Endothelial cell of umbilical vein (primary cell): Measurements from ENCODE around the gene ATG7. TPM values are rescaled to one million over a fixed set of nuclear protein-coding genes. Genes with fewer than 3 reads are reported as not detected.

Source experiments
- BruUV-seq: library from RNA; stranded (reverse); fragments of 400-500 nt; replicated peaks from 2 replicates; lab custom pipeline; 2021; lab: Mats Ljungman, UMichigan
- CTCF ChIA-PET: fragments of 300-600, 350-600 bp; sonication (Branson Sonifier 250); formaldehyde crosslinking; loops from one replicate; lab custom pipeline; 2021; ENCODE audit warnings: antibody characterized with exemption, inconsistent platforms; lab: Charles Lee
- POLR2A ChIA-PET: fragments of 300-600, 350-600 bp; sonication (Branson Sonifier 250); formaldehyde crosslinking; loops from one replicate; lab custom pipeline; 2021; ENCODE audit warnings: antibody characterized with exemption, inconsistent platforms; lab: Charles Lee
- DNase-seq: peaks from one replicate; pipeline ENCODE4 v3.0.0-alpha.2; 2011; ENCODE audit warnings: low read depth, low spot score
- FAIRE-seq: peaks from 2 replicates; lab custom pipeline; 2011; peaks lifted over from hg19 to GRCh38; lab: Jason Lieb, UNC
- H2AFZ ChIP-seq: 2 replicates; pipeline ENCODE4 v1.6.0; 2012; ENCODE audit warnings: low read depth, low read length, control low read depth, inconsistent platforms
- H3K27ac ChIP-seq: 2 replicates; pipeline ENCODE4 v1.5.1; 2011; ENCODE audit warnings: low read depth, mild to moderate bottlenecking, control low read depth, low read length, moderate library complexity; ENCODE audit not compliant: insufficient read depth
- H3K27me3 ChIP-seq, 2 experiments: 2 replicates each; pipeline versions ENCODE4 v1.6.0 to v1.6.1; 2011; ENCODE audit warnings: low read length in 2 of 2, mixed read lengths in 1 of 2; ENCODE audit not compliant: control insufficient read depth in 2 of 2, insufficient read depth in 2 of 2
- H3K36me3 ChIP-seq, 2 experiments: 2 replicates in 1 of 2; 3 replicates in 1 of 2; pipeline ENCODE4 v1.5.1; 2011; ENCODE audit warnings: low read length in 2 of 2, mild to moderate bottlenecking in 1 of 2, moderate library complexity in 1 of 2; ENCODE audit not compliant: control insufficient read depth in 2 of 2, insufficient read depth in 2 of 2; ENCODE audit errors: extremely low read depth in 1 of 2
- H3K4me1 ChIP-seq: 3 replicates; pipeline ENCODE4 v1.5.1; 2011; ENCODE audit warnings: mild to moderate bottlenecking, low read length; ENCODE audit not compliant: control insufficient read depth, insufficient read depth; ENCODE audit errors: extremely low read depth
- H3K4me2 ChIP-seq: 2 replicates; pipeline ENCODE4 v1.6.1; 2011; ENCODE audit warnings: low read length, control low read depth, mixed read lengths; ENCODE audit not compliant: insufficient read depth
- H3K4me3 ChIP-seq, 3 experiments: fragments of 200-600 bp in 1 of 3; sonication (generic), shearing (Covaris generic) in 1 of 3; replicated peaks in 1 of 3; 2 replicates each; pipeline ENCODE4 v1.5.1; 2011 to 2016; ENCODE audit warnings: control low read depth in 3 of 3, low read length in 3 of 3, mild to moderate bottlenecking in 2 of 3, inconsistent platforms in 1 of 3, low read depth in 1 of 3, moderate library complexity in 1 of 3; ENCODE audit not compliant: insufficient read depth in 1 of 3
- H3K79me2 ChIP-seq: 2 replicates; pipeline ENCODE4 v1.6.0; 2012; ENCODE audit warnings: low read length, inconsistent platforms; ENCODE audit not compliant: control insufficient read depth, insufficient read depth
- H3K9ac ChIP-seq: replicated peaks from 2 replicates; pipeline ENCODE3; 2011; ENCODE audit warnings: low read length, control low read depth; ENCODE audit not compliant: insufficient read depth; ENCODE audit errors: extremely low read depth
- H3K9me1 ChIP-seq: replicated peaks from 3 replicates; pipeline ENCODE4 v1.6.0; 2011; ENCODE audit warnings: mild to moderate bottlenecking, low read length; ENCODE audit not compliant: control insufficient read depth, insufficient read depth; ENCODE audit errors: extremely low read depth
- H3K9me3 ChIP-seq: replicated peaks from 2 replicates; pipeline ENCODE4 v1.5.1; 2012; ENCODE audit warnings: low read length, inconsistent platforms; ENCODE audit not compliant: control insufficient read depth, insufficient read depth
- H4K20me1 ChIP-seq: replicated peaks from 2 replicates; pipeline ENCODE3; 2011; ENCODE audit warnings: mild to moderate bottlenecking, low read length; ENCODE audit not compliant: control insufficient read depth, insufficient read depth; ENCODE audit errors: extremely low read depth
- EZH2 ChIP-seq: IDR thresholded peaks from 2 replicates; pipeline ENCODE4 v1.6.1; 2012; ENCODE audit warnings: borderline replicate concordance, low read depth, mild to moderate bottlenecking, moderate library complexity, low read length, inconsistent platforms; ENCODE audit not compliant: severe bottlenecking
- FOS ChIP-seq: IDR thresholded peaks from 2 replicates; pipeline ENCODE4 v1.6.1; 2011; ENCODE audit warnings: mild to moderate bottlenecking, low read length, moderate library complexity, borderline replicate concordance; ENCODE audit not compliant: insufficient read depth
- GATA2 ChIP-seq: IDR thresholded peaks from 2 replicates; pipeline ENCODE4 v1.7.0; 2011; ENCODE audit warnings: low read depth, mild to moderate bottlenecking, moderate library complexity, mixed read lengths, low read length; ENCODE audit not compliant: insufficient read length, insufficient read depth
- JUN ChIP-seq: IDR thresholded peaks from 2 replicates; pipeline ENCODE4 v1.6.1; 2011; ENCODE audit warnings: borderline replicate concordance, low read depth; ENCODE audit not compliant: insufficient read length, insufficient read depth
- MYC ChIP-seq: IDR thresholded peaks from one replicate; pipeline ENCODE4 v1.6.1; 2011; ENCODE audit warnings: mild to moderate bottlenecking, low read depth, low read length
- POLR2A ChIP-seq: IDR thresholded peaks from 2 replicates; pipeline ENCODE4 v1.6.1; 2012; ENCODE audit warnings: low read depth, mild to moderate bottlenecking, control low read depth, low read length
- POLR2AphosphoS5 ChIP-seq: IDR thresholded peaks from 2 replicates; pipeline ENCODE4 v1.6.1; 2012; ENCODE audit warnings: low read depth, mild to moderate bottlenecking, control low read depth, low read length, moderate library complexity; ENCODE audit not compliant: insufficient read depth
- dilution Hi-C: fragments of 300-500 bp; cut with MboI; formaldehyde crosslinking; loops from one replicate; pipeline ENCODE4 v1.15.0; 2019; ENCODE audit warnings: low sequenced_read_pairs; ENCODE audit not compliant: extremely low pct_ligation_motif_present
- intact Hi-C: fragments of 100-400 bp; cut with micrococcal nuclease; formaldehyde crosslinking; loops from one replicate; pipeline ENCODE4 v1.10.0; 2022
- polyA plus RNA-seq, 4 experiments: library from polyadenylated mRNA; depleted of rRNA in 3 of 4; stranded (reverse) in 3 of 4; unstranded in 1 of 4; fragments of >200 nt; gene quantifications; 2 replicates each; pipeline versions ENCODE4 v1.2.1 to v1.2.3, GENCODE V29; 2011 to 2012; ENCODE audit warnings: missing spikeins in 1 of 4
- total RNA-seq: library from RNA; stranded (reverse); gene quantifications from 2 replicates; pipeline ENCODE4 v1.2.3, GENCODE V29; 2021
- TF ChIP-seq, protein P1 (sequence below): IDR thresholded peaks from 2 replicates; pipeline ENCODE4 v1.6.1; 2011; ENCODE audit not compliant: insufficient read depth, insufficient read length
- TF ChIP-seq, protein P2 (sequence below), 2 donors: IDR thresholded peaks; 1 replicate in 1 of 2; 2 replicates in 1 of 2; pipeline ENCODE4 v1.5.1; 2011; ENCODE audit warnings: low read length in 2 of 2, mild to moderate bottlenecking in 2 of 2, moderate library complexity in 2 of 2, control low read depth in 1 of 2, inconsistent platforms in 1 of 2, low read depth in 1 of 2; ENCODE audit not compliant: insufficient read depth in 1 of 2; ENCODE audit errors: extremely low read depth in 1 of 2

Gene ATG7
- total and polyA plus RNA-seq, 2 donors (not counting 3 experiments of a cell fraction or from before 2014, with no cell fraction given), result 30.8 to 48.3 TPM

DNA sequence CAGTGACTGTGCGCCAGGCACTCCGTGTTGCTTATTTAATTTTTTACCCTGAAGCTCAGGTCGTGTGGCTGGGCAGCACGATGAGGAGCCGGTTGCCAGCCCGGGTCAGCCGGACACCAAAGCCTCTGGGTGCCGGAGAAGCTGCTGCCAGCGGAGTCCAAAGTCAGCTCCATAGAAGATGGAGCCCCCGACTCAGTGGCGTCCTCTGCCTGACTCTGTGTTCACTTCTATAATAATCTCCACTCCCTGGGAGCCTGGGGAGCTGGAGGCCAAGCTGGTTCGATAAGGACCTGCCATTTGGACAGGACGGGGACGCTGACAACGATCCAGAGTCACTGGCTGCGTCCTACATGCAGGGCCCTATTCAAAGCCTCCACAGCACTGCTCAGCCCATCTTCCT, 292.9 kb downstream of the ATG7 start:
- H3K9me1 ChIP-seq, result no peaks in the 10 kb centered on the region
- H3K36me3 ChIP-seq, result peaks cover 14 to 29% of the 10 kb centered on the region in 2 experiments
- no peak overlapping the region for H3K27ac ChIP-seq
- no peak overlapping the region for H3K4me2 ChIP-seq
- TF ChIP-seq POLR2A (no peak), FOS (no peak), EZH2 (no peak), POLR2AphosphoS5 (no peak), GATA2 (no peak), JUN (no peak), MYC (no peak)
- TF ChIP-seq, protein P1, sequence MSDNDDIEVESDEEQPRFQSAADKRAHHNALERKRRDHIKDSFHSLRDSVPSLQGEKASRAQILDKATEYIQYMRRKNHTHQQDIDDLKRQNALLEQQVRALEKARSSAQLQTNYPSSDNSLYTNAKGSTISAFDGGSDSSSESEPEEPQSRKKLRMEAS, result no peak
- TF ChIP-seq, protein P2, sequence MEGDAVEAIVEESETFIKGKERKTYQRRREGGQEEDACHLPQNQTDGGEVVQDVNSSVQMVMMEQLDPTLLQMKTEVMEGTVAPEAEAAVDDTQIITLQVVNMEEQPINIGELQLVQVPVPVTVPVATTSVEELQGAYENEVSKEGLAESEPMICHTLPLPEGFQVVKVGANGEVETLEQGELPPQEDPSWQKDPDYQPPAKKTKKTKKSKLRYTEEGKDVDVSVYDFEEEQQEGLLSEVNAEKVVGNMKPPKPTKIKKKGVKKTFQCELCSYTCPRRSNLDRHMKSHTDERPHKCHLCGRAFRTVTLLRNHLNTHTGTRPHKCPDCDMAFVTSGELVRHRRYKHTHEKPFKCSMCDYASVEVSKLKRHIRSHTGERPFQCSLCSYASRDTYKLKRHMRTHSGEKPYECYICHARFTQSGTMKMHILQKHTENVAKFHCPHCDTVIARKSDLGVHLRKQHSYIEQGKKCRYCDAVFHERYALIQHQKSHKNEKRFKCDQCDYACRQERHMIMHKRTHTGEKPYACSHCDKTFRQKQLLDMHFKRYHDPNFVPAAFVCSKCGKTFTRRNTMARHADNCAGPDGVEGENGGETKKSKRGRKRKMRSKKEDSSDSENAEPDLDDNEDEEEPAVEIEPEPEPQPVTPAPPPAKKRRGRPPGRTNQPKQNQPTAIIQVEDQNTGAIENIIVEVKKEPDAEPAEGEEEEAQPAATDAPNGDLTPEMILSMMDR (IDR thresholded peaks at IDR 0.05; ENCODE audit: extremely low read depth in 1 of 2, insufficient read depth in 1 of 2, low read depth in 1 of 2, low read length in 2 of 2), result no peak
- dilution Hi-C loops, result no loop called here
- CTCF ChIA-PET, result no interaction called here
- DNase-seq, result no peak
- FAIRE-seq, result no peak
- no peak overlapping the region for H3K4me3 ChIP-seq
- no TSS peak for BruUV-seq
- no peak overlapping the region for H2AFZ ChIP-seq
- H3K4me1 ChIP-seq, result peaks cover 50% of the 10 kb centered on the region
- H3K9me3 ChIP-seq, result no peaks in the 10 kb centered on the region
- intact Hi-C loops, result loop anchor here (5.0 to 10.0 kb wide), 3 partner anchors 152 to 360 kb away; no protein-coding TSS in a partner anchor
- POLR2A ChIA-PET, result no interaction called here
- H3K27me3 ChIP-seq, result no peaks in the 10 kb centered on the region
- peaks cover 81% of the 10 kb centered on the region for H3K79me2 ChIP-seq
- H4K20me1 ChIP-seq, result peaks cover 4% of the 10 kb centered on the region
- H3K9ac ChIP-seq, result no peak overlapping the region
